Stomach (tissue), 4 donors: Measurements from ENCODE around the gene SEMA5A.

ENCODE experiments used
- CTCF ChIP-seq, 7 experiments: fragments of 450-650 bp in 4 of 7; fragments of 200-600 bp in 3 of 7; sonication (generic) in 3 of 7; IDR thresholded peaks; one replicate each; pipeline ENCODE4 v1.5.1; 2016 to 2019; ENCODE audit warnings: antibody characterized with exemption in 7 of 7, control low read depth in 2 of 7, mild to moderate bottlenecking in 1 of 7
- EP300 ChIP-seq: sonication (generic); formaldehyde crosslinking; IDR thresholded peaks from one replicate; pipeline ENCODE4 v1.6.1; 2017; ENCODE audit warnings: antibody characterized with exemption
- POLR2A ChIP-seq, 4 donors: fragments of 450-650 bp; IDR thresholded peaks; one replicate each; pipeline ENCODE4 v1.6.1; 2016; ENCODE audit warnings: antibody characterized with exemption in 4 of 4, control low read depth in 2 of 4, mild to moderate bottlenecking in 1 of 4, moderate library complexity in 1 of 4
- POLR2AphosphoS5 ChIP-seq, 3 donors: sonication (generic); formaldehyde crosslinking; IDR thresholded peaks; one replicate each; pipeline ENCODE4 v1.6.1; 2016; ENCODE audit warnings: antibody characterized with exemption in 3 of 3

DNA sequence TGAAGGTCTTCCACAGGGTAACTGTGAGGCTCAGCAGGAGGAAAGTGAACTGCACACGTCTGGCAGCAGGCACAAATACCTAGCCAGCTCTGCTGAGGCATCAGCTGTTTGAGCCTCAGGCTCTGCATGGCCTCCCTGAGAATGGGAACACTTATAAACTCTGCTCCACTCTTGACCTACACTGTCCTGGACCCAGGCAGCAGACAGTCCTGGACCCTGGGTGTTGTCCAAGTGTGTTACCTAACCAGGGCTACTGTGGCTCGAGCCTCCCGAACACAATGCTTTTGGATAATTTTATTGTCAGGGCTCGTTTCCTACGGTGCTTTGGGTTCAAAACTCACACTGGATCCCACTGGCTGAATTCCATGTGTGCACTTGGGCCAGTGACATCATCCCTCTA is 497.9 kb downstream of the SEMA5A start:
- TF ChIP-seq POLR2A (IDR thresholded peaks at IDR 0.05) (no peak), CTCF (IDR thresholded peaks at IDR 0.05) (no peak), EP300 (no peak), POLR2AphosphoS5 (IDR thresholded peaks at IDR 0.05) (no peak)
